Measurements from ENCODE around the gene ADPRHL1.

- TF ChIP-seq POLR2A (IDR thresholded peaks at IDR 0.05) (no peak), EP300 (IDR thresholded peaks at IDR 0.05) (no peak), CTCF (IDR thresholded peaks at IDR 0.05) (no peak)
Observed at GRCh38 chr13:113354831-113355610, 98.3 kb downstream of the ADPRHL1 start.

All from sigmoid colon (tissue), 4 donors.